Measurements from ENCODE around the gene PATZ1.

- TF ChIP-seq CTCF (IDR thresholded peaks at IDR 0.05) (no peak), POLR2A (IDR thresholded peaks at IDR 0.05) (no peak), EP300 (IDR thresholded peaks at IDR 0.05) (no peak)
Observed at GRCh38 chr22:31308181-31308580, 38.0 kb downstream of the PATZ1 start.

Measured in ovary (tissue), 3 donors.